GM18867 (cell line): Measurements from ENCODE around the gene PDE6A.
"Not testable (repeated sequence)": the region's sequence is repeated elsewhere in the genome, so short reads cannot be mapped to it uniquely, and the experiment has no call there.

Experiments used
- ATAC-seq: cut with Tn5 transposase; IDR thresholded peaks from one replicate; pipeline ENCODE4 v1.9.1; 2021; ENCODE audit warnings: mild to moderate bottlenecking, moderate library complexity; ENCODE audit not compliant: unreplicated experiment

PDE6A gene

GRCh38 chr5:149953436-149954121 is 9.0 kb upstream of the PDE6A start:
- ATAC-seq, result no peak

GRCh38 chr5:149951138-149951749 is 6.7 kb upstream of the PDE6A start:
- ATAC-seq, result no peak

GRCh38 chr5:149948993-149949392 is 4.4 kb upstream of the PDE6A start:
- no peak for ATAC-seq

DNA sequence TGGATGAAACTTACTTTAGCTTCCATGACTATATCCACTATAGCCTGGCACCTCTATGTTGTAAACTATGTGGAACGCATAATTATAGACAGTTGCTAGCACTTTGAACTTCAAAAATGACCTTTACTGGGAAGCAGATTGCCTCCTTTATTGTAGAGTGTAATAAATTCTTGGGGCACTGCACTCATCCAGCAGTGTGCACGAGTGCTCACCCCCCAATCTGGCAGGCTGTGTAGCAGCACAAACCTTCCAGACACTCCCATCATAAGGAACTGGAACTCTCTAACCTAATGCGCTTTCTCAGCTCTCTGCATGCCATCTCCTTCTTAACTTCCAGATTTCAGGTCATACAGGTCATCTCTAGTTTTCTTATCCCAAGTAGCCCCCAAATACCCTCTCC is 1.5 kb upstream of the PDE6A start:
- no peak for ATAC-seq

GRCh38 chr5:149943177-149943949 is 1.2 kb downstream of the PDE6A start:
- ATAC-seq, result not testable (repeated sequence)

DNA sequence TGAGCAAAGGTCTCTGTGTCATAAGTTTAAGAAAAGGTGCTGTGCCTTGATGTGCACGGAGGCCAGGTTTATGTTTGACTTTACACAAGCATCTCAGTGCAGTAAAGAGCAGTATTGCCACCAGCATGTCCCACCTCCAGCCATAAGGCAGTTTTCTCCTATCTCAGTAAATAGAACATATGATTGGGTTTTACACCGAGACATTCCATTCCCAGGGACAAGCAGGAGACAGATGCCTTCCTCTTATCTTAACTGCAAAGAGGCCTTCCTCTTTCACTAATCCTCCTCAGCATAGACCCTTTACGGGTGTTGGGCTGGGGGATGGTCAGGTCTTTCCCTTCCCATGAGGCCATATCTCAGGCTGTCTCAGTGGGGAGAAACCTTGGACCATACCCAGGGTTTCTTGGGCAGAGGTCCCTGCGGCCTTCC is 1.8 kb downstream of the PDE6A start:
- ATAC-seq, result not testable (repeated sequence)

- ATAC-seq, result no peak
These were observed 2.4 kb downstream of the PDE6A start for GRCh38 chr5:149942199-149942598.

- no peak for ATAC-seq
These were observed 2.8 kb downstream of the PDE6A start for GRCh38 chr5:149941795-149942194.

DNA sequence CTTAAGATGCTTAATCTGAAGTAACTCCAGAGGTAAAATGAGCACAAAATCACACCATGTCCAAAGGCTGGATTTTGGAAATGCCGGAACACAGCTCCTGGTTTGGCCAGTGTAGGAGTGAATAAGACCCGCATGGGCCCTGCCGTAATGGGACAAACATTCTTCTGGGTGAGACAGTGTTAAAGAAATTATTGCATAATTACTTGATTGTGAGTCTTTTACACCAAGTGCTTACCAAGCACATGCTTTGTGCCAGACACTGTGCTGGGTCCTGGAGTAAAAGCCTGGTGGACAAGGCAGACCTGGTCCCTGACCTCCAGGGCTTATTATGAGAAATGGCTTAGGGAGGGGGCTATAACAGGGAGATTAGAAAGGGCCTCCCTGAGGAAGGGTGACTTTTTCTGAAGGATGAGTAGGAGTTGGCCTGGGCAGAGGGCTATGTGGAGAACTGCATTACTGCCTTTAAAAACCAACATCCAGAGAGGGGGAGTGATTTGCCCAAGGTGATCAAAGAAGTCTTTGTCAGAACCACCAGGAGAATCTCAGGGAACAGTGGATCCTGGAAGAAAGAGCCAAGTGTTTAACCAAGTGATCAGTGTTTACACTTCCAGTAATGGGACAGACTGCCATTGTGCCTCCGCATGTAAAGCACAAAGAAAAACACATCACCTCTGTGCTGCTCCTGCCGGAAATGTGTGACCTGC is 3.5 kb downstream of the PDE6A start:
- ATAC-seq, result no peak

- ATAC-seq, result peak; percentile 89
These were observed 4.5 kb downstream of the PDE6A start for GRCh38 chr5:149940077-149940574.

DNA sequence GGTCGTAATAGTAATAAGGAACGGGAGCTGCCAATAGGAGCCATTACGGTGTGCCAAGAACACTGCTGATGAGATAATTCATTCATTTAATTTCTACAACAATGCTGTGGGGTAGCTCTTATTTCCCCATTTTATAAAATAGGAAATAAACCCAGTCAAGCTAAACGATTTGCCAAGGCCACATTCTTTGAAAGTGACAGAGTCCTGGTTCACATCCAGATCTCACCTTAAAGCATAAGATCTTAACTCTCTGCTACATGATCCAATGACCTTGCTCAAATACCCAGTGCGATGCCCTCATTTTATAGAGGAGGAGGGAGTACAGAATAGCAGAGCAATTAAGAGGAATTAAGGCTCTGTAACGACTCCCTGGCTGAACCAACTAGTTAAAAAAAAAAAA is 5.0 kb downstream of the PDE6A start:
- ATAC-seq, result no peak

GRCh38 chr5:149938791-149939358 is 5.7 kb downstream of the PDE6A start:
- ATAC-seq, result no peak

DNA sequence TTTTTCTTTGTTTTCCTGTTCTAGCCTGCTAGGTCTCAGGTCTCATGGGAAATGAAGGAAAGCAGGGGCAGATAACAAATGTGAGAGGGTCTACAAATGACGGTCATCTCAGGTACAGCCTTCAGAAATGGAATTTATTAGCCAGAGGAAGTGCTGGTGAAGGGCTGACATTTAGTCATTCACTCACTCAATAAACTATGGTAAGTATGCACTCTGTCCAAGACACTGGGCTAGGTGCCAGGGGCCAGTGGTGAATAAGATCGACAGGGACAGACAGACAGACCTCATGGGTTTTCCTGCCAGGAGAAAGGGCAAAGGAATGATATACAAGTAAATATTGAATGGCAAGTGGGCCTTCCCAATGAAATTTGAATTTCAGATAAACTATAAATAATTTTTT is 6.3 kb downstream of the PDE6A start:
- ATAC-seq, result no peak

DNA sequence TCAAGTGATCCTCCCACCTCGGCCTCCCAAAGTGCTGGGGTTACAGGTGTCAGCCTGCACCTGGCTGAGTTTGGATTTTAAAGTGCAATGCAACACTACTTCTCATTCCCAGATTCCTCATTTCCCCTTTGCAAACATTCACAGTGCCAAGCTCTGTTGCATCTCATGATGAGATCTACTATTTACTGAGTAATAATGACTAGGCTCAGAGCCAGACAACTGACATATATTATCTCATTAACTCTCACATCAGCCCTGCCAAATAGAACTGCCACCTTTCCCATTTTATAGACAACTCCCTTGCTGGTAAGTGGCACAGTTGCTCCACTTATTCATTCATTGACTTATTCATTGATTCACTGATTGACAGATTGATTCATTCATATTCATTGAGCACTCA is 7.0 kb downstream of the PDE6A start:
- no peak for ATAC-seq

GRCh38 chr5:149936700-149937091 is 7.9 kb downstream of the PDE6A start:
- ATAC-seq, result no peak

DNA sequence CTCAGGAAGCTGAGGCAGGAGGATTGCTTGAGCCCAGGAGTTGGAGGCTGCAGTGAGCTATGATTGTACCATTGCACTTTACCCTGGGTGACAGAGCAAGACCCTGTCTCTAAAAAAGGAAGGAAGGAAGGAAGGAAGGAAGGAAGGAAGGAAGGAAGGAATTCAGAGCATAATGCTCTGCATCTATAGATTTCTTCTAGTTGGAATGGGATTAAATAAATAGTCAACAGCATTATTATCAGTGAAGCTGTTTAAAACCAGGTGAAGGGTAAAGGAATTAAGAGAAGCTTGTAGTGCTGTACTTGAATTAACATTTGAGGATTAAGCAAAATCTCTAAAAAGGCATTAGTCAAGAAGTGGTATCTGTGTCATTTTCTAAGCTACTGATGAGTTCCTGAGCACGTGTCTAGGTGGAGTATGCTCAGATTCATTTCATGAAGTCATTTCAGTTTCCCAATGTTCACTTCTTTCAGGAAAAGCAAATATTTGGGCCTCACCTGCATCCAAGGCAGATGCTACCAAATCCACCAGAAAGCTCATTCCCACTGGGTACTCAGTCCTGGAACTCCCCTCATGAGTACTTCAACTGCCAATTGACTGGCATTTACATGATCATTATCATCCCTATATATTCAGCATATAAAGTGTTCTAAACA is 8.4 kb downstream of the PDE6A start:
- ATAC-seq, result no peak

GRCh38 chr5:149935431-149935901 is 9.1 kb downstream of the PDE6A start:
- no peak for ATAC-seq

- ATAC-seq, result no peak
These were observed 11.9 kb downstream of the PDE6A start for GRCh38 chr5:149932445-149933350.

DNA sequence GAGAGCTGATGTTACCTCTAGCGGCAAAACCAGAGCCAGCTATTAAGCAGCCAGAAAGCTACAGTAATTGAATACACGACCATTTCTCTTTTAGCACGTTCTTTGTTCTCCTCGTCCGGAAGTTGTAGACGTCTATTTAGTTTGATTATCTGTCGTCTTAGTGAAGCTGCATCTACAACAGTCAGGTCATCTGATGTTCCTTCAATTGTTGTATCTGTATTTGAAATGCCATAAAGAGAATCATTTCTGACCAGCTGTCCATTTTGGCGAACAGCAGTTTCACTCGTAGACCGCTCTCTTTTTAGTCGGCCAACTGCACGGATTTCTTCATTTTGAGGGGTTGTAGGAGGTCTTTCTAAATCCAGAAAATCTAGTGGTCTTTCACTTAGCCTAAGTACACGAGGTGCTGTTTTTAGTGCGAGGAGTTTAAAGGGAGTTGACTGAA is 12.6 kb downstream of the PDE6A start:
- no peak for ATAC-seq
